IPS DF 19.7 (cell line): ENCODE data around the gene ARHGEF26.

Experiments used
- DNase-seq: peaks from one replicate; pipeline ENCODE4 v3.0.0-alpha.2; 2013; ENCODE audit warnings: low read depth, low spot score

ARHGEF26 gene

GRCh38 chr3:154197751-154198150 lies 76.6 kb downstream of the ARHGEF26 start:
- DNase-seq, result no peak

- no peak for DNase-seq
Observed at GRCh38 chr3:154209499-154209898, 88.3 kb downstream of the ARHGEF26 start.

GRCh38 chr3:154210986-154211385 lies 89.8 kb downstream of the ARHGEF26 start:
- DNase-seq, result no peak

- no peak for DNase-seq
Observed at GRCh38 chr3:154214306-154214705, 93.1 kb downstream of the ARHGEF26 start.

- DNase-seq, result no peak
Observed at GRCh38 chr3:154217671-154218070, 96.5 kb downstream of the ARHGEF26 start.

- no peak for DNase-seq
Observed at GRCh38 chr3:154218728-154219127, 97.5 kb downstream of the ARHGEF26 start.

- DNase-seq, result no peak
Observed at GRCh38 chr3:154220462-154220861, 99.3 kb downstream of the ARHGEF26 start.

GRCh38 chr3:154223519-154223918 lies 102.3 kb downstream of the ARHGEF26 start:
- no peak for DNase-seq

GRCh38 chr3:154224366-154224765 lies 103.2 kb downstream of the ARHGEF26 start:
- no peak for DNase-seq

GRCh38 chr3:154224866-154225265 lies 103.7 kb downstream of the ARHGEF26 start:
- DNase-seq, result no peak

- DNase-seq, result no peak
Observed at GRCh38 chr3:154225536-154225935, 104.3 kb downstream of the ARHGEF26 start.

- no peak for DNase-seq
Observed at GRCh38 chr3:154227531-154227930, 106.3 kb downstream of the ARHGEF26 start.

- DNase-seq, result no peak
Observed at GRCh38 chr3:154228561-154229216, 107.5 kb downstream of the ARHGEF26 start.

- no peak for DNase-seq
Observed at GRCh38 chr3:154229217-154229590, 108.0 kb downstream of the ARHGEF26 start.

- DNase-seq, result no peak
Observed at GRCh38 chr3:154235330-154235729, 114.1 kb downstream of the ARHGEF26 start.

- no peak for DNase-seq
Observed at GRCh38 chr3:154236331-154236730, 115.1 kb downstream of the ARHGEF26 start.

- no peak for DNase-seq
Observed at GRCh38 chr3:154240235-154240634, 119.0 kb downstream of the ARHGEF26 start.

GRCh38 chr3:154241496-154241895 lies 120.3 kb downstream of the ARHGEF26 start:
- DNase-seq, result no peak

GRCh38 chr3:154242766-154243165 lies 121.6 kb downstream of the ARHGEF26 start:
- no peak for DNase-seq

GRCh38 chr3:154243353-154243752 lies 122.2 kb downstream of the ARHGEF26 start:
- DNase-seq, result no peak

GRCh38 chr3:154244644-154245043 lies 123.5 kb downstream of the ARHGEF26 start:
- no peak for DNase-seq

- no peak for DNase-seq
Observed at GRCh38 chr3:154247806-154248415, 126.7 kb downstream of the ARHGEF26 start.

GRCh38 chr3:154250291-154250690 lies 129.1 kb downstream of the ARHGEF26 start:
- DNase-seq, result no peak

GRCh38 chr3:154251610-154252009 lies 130.4 kb downstream of the ARHGEF26 start:
- no peak for DNase-seq
